ENCODE results near the gene MASP2.

DNA sequence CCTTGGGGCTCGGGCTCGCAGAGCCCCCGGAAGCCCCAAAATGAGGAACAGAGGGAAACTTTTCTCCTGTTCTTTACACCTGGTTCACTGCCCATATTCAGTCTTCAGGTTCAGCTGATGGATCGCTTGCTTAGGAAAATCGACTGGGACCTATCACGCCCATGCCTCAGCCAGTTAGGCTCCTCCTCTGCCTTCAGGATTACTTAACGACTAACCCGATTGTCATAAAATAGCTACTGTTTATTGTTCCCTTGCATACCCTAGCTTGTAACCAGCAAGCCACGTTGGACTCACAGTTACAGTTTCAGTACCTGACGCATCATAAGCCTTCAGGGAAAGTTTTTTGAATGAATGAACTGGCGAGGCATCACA is 33.9 kb downstream of the MASP2 start:
- no peak for TF ChIP-seq MEF2A (IDR thresholded peaks at IDR 0.05; ENCODE audit: borderline replicate concordance, low read depth)
- TF ChIP-seq, protein P1, sequence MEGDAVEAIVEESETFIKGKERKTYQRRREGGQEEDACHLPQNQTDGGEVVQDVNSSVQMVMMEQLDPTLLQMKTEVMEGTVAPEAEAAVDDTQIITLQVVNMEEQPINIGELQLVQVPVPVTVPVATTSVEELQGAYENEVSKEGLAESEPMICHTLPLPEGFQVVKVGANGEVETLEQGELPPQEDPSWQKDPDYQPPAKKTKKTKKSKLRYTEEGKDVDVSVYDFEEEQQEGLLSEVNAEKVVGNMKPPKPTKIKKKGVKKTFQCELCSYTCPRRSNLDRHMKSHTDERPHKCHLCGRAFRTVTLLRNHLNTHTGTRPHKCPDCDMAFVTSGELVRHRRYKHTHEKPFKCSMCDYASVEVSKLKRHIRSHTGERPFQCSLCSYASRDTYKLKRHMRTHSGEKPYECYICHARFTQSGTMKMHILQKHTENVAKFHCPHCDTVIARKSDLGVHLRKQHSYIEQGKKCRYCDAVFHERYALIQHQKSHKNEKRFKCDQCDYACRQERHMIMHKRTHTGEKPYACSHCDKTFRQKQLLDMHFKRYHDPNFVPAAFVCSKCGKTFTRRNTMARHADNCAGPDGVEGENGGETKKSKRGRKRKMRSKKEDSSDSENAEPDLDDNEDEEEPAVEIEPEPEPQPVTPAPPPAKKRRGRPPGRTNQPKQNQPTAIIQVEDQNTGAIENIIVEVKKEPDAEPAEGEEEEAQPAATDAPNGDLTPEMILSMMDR (IDR thresholded peaks at IDR 0.05), result no peak
- no peak for TF ChIP-seq NRF1 (IDR thresholded peaks at IDR 0.05; ENCODE audit: low read depth, low read length)
- no peak for TF ChIP-seq SIN3A (IDR thresholded peaks at IDR 0.05; ENCODE audit: borderline replicate concordance, low read depth, low read length)
- TF ChIP-seq, protein P2, sequence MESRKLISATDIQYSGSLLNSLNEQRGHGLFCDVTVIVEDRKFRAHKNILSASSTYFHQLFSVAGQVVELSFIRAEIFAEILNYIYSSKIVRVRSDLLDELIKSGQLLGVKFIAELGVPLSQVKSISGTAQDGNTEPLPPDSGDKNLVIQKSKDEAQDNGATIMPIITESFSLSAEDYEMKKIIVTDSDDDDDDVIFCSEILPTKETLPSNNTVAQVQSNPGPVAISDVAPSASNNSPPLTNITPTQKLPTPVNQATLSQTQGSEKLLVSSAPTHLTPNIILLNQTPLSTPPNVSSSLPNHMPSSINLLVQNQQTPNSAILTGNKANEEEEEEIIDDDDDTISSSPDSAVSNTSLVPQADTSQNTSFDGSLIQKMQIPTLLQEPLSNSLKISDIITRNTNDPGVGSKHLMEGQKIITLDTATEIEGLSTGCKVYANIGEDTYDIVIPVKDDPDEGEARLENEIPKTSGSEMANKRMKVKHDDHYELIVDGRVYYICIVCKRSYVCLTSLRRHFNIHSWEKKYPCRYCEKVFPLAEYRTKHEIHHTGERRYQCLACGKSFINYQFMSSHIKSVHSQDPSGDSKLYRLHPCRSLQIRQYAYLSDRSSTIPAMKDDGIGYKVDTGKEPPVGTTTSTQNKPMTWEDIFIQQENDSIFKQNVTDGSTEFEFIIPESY (IDR thresholded peaks at IDR 0.05; ENCODE audit: borderline replicate concordance, low read depth), result no peak
- TF ChIP-seq MXI1 (IDR thresholded peaks at IDR 0.05; ENCODE audit: low read depth, low read length), result peak; percentile 7; the same call in 1 of the 2 replicates
- TF ChIP-seq RXRA (IDR thresholded peaks at IDR 0.05; ENCODE audit: borderline replicate concordance, low read depth), result no peak

All from SK-N-SH (cell line).